ENCODE data around the gene SLCO1C1. TPM values are rescaled to one million over a fixed set of nuclear protein-coding genes. Genes with fewer than 3 reads are reported as not detected.

Gene SLCO1C1, protein sequence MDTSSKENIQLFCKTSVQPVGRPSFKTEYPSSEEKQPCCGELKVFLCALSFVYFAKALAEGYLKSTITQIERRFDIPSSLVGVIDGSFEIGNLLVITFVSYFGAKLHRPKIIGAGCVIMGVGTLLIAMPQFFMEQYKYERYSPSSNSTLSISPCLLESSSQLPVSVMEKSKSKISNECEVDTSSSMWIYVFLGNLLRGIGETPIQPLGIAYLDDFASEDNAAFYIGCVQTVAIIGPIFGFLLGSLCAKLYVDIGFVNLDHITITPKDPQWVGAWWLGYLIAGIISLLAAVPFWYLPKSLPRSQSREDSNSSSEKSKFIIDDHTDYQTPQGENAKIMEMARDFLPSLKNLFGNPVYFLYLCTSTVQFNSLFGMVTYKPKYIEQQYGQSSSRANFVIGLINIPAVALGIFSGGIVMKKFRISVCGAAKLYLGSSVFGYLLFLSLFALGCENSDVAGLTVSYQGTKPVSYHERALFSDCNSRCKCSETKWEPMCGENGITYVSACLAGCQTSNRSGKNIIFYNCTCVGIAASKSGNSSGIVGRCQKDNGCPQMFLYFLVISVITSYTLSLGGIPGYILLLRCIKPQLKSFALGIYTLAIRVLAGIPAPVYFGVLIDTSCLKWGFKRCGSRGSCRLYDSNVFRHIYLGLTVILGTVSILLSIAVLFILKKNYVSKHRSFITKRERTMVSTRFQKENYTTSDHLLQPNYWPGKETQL
- total RNA-seq, result not detected

DNA sequence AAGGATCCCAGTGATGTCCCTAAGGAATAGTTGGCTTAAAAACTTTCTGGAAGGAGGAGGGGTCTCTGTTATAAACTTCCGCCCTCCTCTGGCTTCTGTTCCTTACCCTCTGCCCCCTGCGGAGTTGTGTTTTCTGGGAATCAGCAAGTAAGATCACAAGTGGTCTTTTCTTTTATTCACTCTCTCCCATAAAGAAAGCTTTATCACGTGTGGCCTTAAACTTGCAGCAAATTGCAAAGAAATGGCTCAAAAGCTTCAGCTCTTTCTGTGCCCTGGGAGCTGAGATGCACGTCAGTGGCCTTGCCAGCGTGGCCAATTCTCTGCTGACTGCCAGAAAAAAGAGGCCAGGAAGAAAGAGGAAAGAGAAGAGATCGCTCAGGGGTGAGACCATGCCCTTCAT lies at the start of gene SLCO1C1:
Gene SLCO1C1, plus strand, starts transcription at position 101 of the 400 bp plus-strand sequence. CDS start 4,245 bp downstream, outside the sequence.
- Mint-ChIP-seq H3K9me3 (no peaks in the 10 kb centered on the region), H3K27ac (no peak within 1 kb of the TSS), H3K36me3 (no peaks in the 10 kb centered on the region), H3K4me1 (ENCODE audit: low read depth) (no peaks in the 10 kb centered on the region), H3K4me3 (no peak within 1 kb of the TSS), H3K27me3 (no peaks in the 10 kb centered on the region)
- intact Hi-C loops (cut with micrococcal nuclease), result no loop called here
- ChIA-PET POLR2A (no interaction called here), CTCF (no interaction called here)
- no peak for DNase-seq

- no peaks in the 10 kb centered on the region for H3K27me3 Mint-ChIP-seq
These were observed 48.8 kb upstream of the SLCO1C1 start for GRCh38 chr12:20646239-20646827.

GRCh38 chr12:20653871-20654270 lies 41.3 kb upstream of the SLCO1C1 start:
- ChIA-PET POLR2A (no interaction called here), CTCF (interaction anchor here (0.7 kb wide), 1 partner anchor 114 kb away, joined by 5 read pairs; no protein-coding TSS in a partner anchor)
- intact Hi-C loops (cut with micrococcal nuclease), result no loop called here
- H3K4me3 Mint-ChIP-seq, result no peak overlapping the region
- H3K36me3 Mint-ChIP-seq, result no peaks in the 10 kb centered on the region
- no peaks in the 10 kb centered on the region for H3K9me3 Mint-ChIP-seq
- H3K27ac Mint-ChIP-seq, result no peak overlapping the region
- no peak for DNase-seq
- no peaks in the 10 kb centered on the region for H3K27me3 Mint-ChIP-seq
- H3K4me1 Mint-ChIP-seq (ENCODE audit: low read depth), result no peaks in the 10 kb centered on the region

More at GRCh38 chr12:20646239-20646827, 48.8 kb upstream of the SLCO1C1 start:
- DNase-seq, result no peak
- ChIA-PET CTCF (no interaction called here), POLR2A (no interaction called here)
- Mint-ChIP-seq H3K4me1 (ENCODE audit: low read depth) (no peaks in the 10 kb centered on the region), H3K9me3 (no peaks in the 10 kb centered on the region), H3K27ac (no peak overlapping the region), H3K36me3 (no peaks in the 10 kb centered on the region), H3K4me3 (no peak overlapping the region)
- intact Hi-C loops (cut with micrococcal nuclease), result loop anchor here (5.0 kb wide), 1 partner anchor 526 kb away; no protein-coding TSS in a partner anchor

GRCh38 chr12:20656600-20656999 lies 38.5 kb upstream of the SLCO1C1 start:
- H3K36me3 Mint-ChIP-seq, result no peaks in the 10 kb centered on the region
- H3K9me3 Mint-ChIP-seq, result peaks cover 13% of the 10 kb centered on the region
- DNase-seq, result no peak
- intact Hi-C loops (cut with micrococcal nuclease), result no loop called here
- no peak overlapping the region for H3K27ac Mint-ChIP-seq
- ChIA-PET CTCF (no interaction called here), POLR2A (no interaction called here)
- no peaks in the 10 kb centered on the region for H3K4me1 Mint-ChIP-seq (ENCODE audit: low read depth)
- H3K4me3 Mint-ChIP-seq, result no peak overlapping the region
- no peaks in the 10 kb centered on the region for H3K27me3 Mint-ChIP-seq

DNA sequence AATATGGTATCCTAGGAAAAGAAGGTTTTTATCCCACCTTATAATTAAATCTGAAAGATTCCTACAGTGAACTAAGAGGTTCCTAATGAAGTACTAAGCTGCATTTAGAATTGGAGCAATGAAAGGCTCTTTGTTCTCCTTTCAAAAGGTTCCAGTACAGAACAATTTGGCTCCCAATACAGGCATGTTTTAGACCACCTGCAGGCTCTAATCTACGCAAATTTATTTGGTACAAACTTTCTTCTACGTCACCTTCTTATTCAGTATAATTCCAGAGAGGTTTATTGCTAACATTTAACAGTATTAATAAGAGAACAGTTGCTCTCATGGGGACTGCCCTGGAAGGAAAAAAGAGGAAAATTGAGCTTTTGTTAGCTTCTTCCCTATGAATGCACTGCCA lies 37.6 kb upstream of the SLCO1C1 start:
- POLR2A ChIA-PET, result no interaction called here
- Mint-ChIP-seq H3K4me1 (ENCODE audit: low read depth) (no peaks in the 10 kb centered on the region), H3K27me3 (no peaks in the 10 kb centered on the region), H3K36me3 (no peaks in the 10 kb centered on the region), H3K27ac (no peak overlapping the region), H3K4me3 (no peak overlapping the region), H3K9me3 (peaks cover 20% of the 10 kb centered on the region)
- intact Hi-C loops (cut with micrococcal nuclease), result no loop called here
- CTCF ChIA-PET, result no interaction called here
- DNase-seq, result no peak

- Mint-ChIP-seq H3K9me3 (peaks cover 9% of the 10 kb centered on the region), H3K4me1 (ENCODE audit: low read depth) (no peaks in the 10 kb centered on the region), H3K36me3 (no peaks in the 10 kb centered on the region), H3K27me3 (no peaks in the 10 kb centered on the region), H3K4me3 (no peak overlapping the region), H3K27ac (no peak overlapping the region)
- DNase-seq, result no peak
- intact Hi-C loops (cut with micrococcal nuclease), result no loop called here
- ChIA-PET POLR2A (no interaction called here), CTCF (no interaction called here)
These were observed 13.8 kb upstream of the SLCO1C1 start for GRCh38 chr12:20681334-20681733.

DNA sequence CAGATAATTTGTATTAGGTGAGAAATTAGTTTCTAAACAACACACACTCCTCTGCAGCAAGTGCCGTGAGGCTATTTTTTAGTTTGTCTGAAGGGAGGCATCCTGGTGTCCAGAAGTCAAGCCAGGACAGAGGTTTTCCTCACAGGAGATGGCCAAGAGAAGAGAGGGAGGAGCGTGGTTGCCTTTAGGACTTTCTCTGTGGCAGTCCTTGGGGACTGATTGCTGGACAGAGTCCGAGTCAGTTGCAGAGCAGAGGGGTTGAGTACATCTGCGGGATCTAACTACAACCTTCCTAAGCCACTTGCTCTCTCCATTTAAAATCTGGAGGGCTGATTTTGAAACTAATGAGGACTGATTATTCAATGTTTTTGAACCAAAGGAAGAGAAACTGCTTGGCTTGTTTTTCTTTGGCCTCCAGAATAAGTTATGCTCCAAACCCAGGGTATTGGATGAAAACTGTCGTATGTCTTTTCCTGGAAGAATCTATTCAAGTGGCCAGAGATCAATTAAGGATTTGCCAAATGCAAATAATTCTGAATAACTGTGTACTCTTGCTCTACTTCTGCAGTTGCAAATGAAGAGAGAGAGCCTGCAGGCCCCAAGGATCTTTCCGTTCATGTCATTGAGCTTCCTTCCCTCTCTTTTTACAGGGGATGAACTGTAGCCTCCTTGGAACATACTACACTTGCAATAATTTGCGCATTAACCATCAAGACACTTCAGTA lies 1.2 kb downstream of the SLCO1C1 start:
- CTCF ChIA-PET, result no interaction called here
- Mint-ChIP-seq H3K27ac (no peak overlapping the region), H3K27me3 (no peaks in the 10 kb centered on the region), H3K36me3 (no peaks in the 10 kb centered on the region), H3K4me1 (ENCODE audit: low read depth) (no peaks in the 10 kb centered on the region), H3K4me3 (no peak overlapping the region), H3K9me3 (no peaks in the 10 kb centered on the region)
- no peak for DNase-seq
- POLR2A ChIA-PET, result no interaction called here
- intact Hi-C loops (cut with micrococcal nuclease), result no loop called here

DNA sequence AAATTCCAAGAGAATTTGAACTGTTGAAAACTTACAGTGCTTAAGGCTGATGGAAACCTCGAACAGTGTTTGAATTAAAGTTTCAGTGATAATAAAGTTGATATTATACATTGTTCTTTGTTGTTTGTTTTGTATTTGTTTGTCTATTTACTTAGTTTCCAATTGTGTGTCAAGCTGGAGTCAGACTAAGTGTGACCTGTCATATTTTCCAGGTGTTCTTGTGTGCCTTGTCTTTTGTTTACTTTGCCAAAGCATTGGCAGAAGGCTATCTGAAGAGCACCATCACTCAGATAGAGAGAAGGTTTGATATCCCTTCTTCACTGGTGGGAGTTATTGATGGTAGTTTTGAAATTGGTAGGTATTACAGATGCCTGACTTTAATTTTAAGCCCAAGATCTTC lies 6.0 kb downstream of the SLCO1C1 start:
- ChIA-PET POLR2A (no interaction called here), CTCF (no interaction called here)
- intact Hi-C loops (cut with micrococcal nuclease), result no loop called here
- Mint-ChIP-seq H3K9me3 (no peaks in the 10 kb centered on the region), H3K4me3 (no peak overlapping the region), H3K27ac (no peak overlapping the region), H3K4me1 (ENCODE audit: low read depth) (no peaks in the 10 kb centered on the region), H3K36me3 (no peaks in the 10 kb centered on the region), H3K27me3 (no peaks in the 10 kb centered on the region)
- no peak for DNase-seq

DNA sequence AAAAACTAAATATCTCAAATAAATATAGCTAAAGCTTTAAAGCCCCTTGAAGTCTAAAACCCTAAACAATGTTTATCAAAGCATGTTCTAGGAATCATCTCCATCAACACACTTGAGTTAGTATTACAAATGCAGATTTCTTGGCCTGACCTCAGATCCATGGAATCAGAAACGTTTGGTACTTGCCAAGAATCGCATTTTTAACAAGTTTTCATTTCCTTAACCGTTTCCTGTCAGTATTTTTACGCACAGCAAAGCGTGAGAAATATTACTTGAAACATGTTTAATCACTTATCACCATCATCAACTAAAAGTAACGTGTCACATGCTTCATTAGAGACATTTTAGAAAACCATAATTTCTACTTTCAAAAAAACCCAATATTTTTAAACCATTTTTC lies 9.7 kb downstream of the SLCO1C1 start:
- Mint-ChIP-seq H3K4me3 (no peak overlapping the region), H3K27me3 (no peaks in the 10 kb centered on the region), H3K27ac (no peak overlapping the region), H3K36me3 (no peaks in the 10 kb centered on the region), H3K4me1 (ENCODE audit: low read depth) (no peaks in the 10 kb centered on the region), H3K9me3 (no peaks in the 10 kb centered on the region)
- intact Hi-C loops (cut with micrococcal nuclease), result no loop called here
- no peak for DNase-seq
- ChIA-PET CTCF (no interaction called here), POLR2A (no interaction called here)

DNA sequence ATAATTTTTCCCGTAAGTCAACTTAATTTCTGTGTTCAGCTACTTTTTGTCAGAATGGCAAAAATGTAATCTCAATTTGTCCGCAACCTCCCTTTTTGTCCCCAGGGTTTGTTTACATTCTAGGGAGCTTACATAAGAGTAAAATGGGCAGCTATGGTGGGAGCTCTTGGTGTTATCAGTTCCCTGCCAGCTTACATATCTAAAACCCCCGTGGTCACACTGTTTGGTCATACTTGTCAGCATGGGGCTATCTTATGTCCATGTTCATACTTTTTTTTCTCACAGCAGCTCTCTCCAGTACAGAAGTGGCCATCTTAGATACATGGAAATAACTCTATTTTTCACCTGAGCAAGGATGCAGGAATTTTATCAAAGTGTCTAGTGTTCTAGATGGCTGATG lies 16.7 kb downstream of the SLCO1C1 start:
- Mint-ChIP-seq H3K4me1 (ENCODE audit: low read depth) (no peaks in the 10 kb centered on the region), H3K4me3 (no peak overlapping the region), H3K9me3 (no peaks in the 10 kb centered on the region), H3K27ac (no peak overlapping the region), H3K27me3 (no peaks in the 10 kb centered on the region), H3K36me3 (no peaks in the 10 kb centered on the region)
- ChIA-PET CTCF (no interaction called here), POLR2A (no interaction called here)
- intact Hi-C loops (cut with micrococcal nuclease), result no loop called here
- no peak for DNase-seq

DNA sequence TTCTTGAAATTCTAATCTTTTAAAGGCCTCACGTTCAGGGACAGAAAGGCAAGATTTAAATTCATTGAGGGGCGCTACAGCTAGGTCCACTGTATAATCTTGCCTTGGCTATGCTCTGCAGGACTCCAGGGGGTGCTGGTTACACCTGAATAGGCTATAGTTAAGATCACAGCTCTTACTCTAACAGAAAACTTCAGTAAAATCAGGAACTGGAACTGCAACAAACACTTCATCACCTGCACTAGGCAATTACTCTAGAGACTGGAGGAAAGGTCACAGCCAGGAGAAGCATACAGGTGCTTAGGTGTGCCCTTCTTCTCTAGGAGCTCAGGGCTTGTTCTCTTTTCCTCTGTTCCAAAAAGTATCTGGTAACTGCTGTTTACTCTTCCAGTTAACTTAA lies 20.9 kb downstream of the SLCO1C1 start:
- no peak overlapping the region for H3K4me3 Mint-ChIP-seq
- no peaks in the 10 kb centered on the region for H3K4me1 Mint-ChIP-seq (ENCODE audit: low read depth)
- no peaks in the 10 kb centered on the region for H3K27me3 Mint-ChIP-seq
- H3K27ac Mint-ChIP-seq, result no peak overlapping the region
- intact Hi-C loops (cut with micrococcal nuclease), result no loop called here
- ChIA-PET CTCF (no interaction called here), POLR2A (no interaction called here)
- DNase-seq, result no peak
- no peaks in the 10 kb centered on the region for H3K9me3 Mint-ChIP-seq
- no peaks in the 10 kb centered on the region for H3K36me3 Mint-ChIP-seq

- DNase-seq, result no peak
- intact Hi-C loops (cut with micrococcal nuclease), result no loop called here
- no peak overlapping the region for H3K27ac Mint-ChIP-seq
- ChIA-PET POLR2A (no interaction called here), CTCF (no interaction called here)
- H3K27me3 Mint-ChIP-seq, result no peaks in the 10 kb centered on the region
- H3K9me3 Mint-ChIP-seq, result no peaks in the 10 kb centered on the region
- no peaks in the 10 kb centered on the region for H3K4me1 Mint-ChIP-seq (ENCODE audit: low read depth)
- H3K36me3 Mint-ChIP-seq, result no peaks in the 10 kb centered on the region
- H3K4me3 Mint-ChIP-seq, result no peak overlapping the region
These were observed 21.9 kb downstream of the SLCO1C1 start for GRCh38 chr12:20716985-20717384.

Measured in activated CD4-positive, alpha-beta memory T cell treated with anti-CD3 and anti-CD28 coated beads for 36 hours (primary cell).